Endodermal cell (in vitro differentiated cells): ENCODE results near the gene STAMBP. TPM values are rescaled to one million over a fixed set of nuclear protein-coding genes. Genes with fewer than 3 reads are reported as not detected.

ENCODE experiments used
- DNase-seq: peaks from one replicate; pipeline ENCODE4 v3.0.0-alpha.2; 2017
- H3K27ac ChIP-seq: 2 replicates; pipeline ENCODE4 v1.5.1; 2013; ENCODE audit warnings: mild to moderate bottlenecking, low read depth, low read length, moderate library complexity
- H3K27me3 ChIP-seq: 2 replicates; pipeline ENCODE4 v1.6.1; 2013; ENCODE audit warnings: mild to moderate bottlenecking, low read length, moderate library complexity; ENCODE audit not compliant: insufficient read depth, control insufficient read depth, poor library complexity, severe bottlenecking
- H3K36me3 ChIP-seq: 2 replicates; pipeline ENCODE4 v1.7.0; 2013; ENCODE audit warnings: mild to moderate bottlenecking, low read length, moderate library complexity; ENCODE audit not compliant: control insufficient read depth, insufficient read depth
- H3K4me1 ChIP-seq: one replicate; pipeline ENCODE4 v1.7.0; 2013; ENCODE audit warnings: low read length; ENCODE audit not compliant: control insufficient read depth, insufficient read depth
- H3K4me3 ChIP-seq: 2 replicates; pipeline ENCODE4 v1.5.1; 2013; ENCODE audit warnings: mild to moderate bottlenecking, low read length, moderate library complexity
- H3K9ac ChIP-seq: 2 replicates; pipeline ENCODE4 v1.6.1; 2013; ENCODE audit warnings: mild to moderate bottlenecking, low read length, moderate library complexity; ENCODE audit not compliant: poor library complexity, severe bottlenecking; ENCODE audit errors: extremely low read depth
- H3K9me3 ChIP-seq: 2 replicates; pipeline ENCODE4 v1.6.1; 2013; ENCODE audit warnings: mild to moderate bottlenecking, low read length, moderate library complexity; ENCODE audit not compliant: control insufficient read depth
- H3K27ac Mint-ChIP-seq: 2 replicates; pipeline ENCODE4 v1.8.0; 2020; ENCODE audit warnings: mixed read lengths
- H3K27me3 Mint-ChIP-seq: 2 replicates; pipeline ENCODE4 v1.8.0; 2021; ENCODE audit warnings: mild to moderate bottlenecking, mixed read lengths; ENCODE audit not compliant: insufficient read depth
- H3K36me3 Mint-ChIP-seq: 2 replicates; pipeline ENCODE4 v1.8.0; 2020; ENCODE audit warnings: low read depth, mixed read lengths
- H3K4me1 Mint-ChIP-seq: 2 replicates; pipeline ENCODE4 v1.8.0; 2020; ENCODE audit warnings: mixed read lengths
- H3K4me3 Mint-ChIP-seq: 2 replicates; pipeline ENCODE4 v1.8.0; 2020; ENCODE audit warnings: mild to moderate bottlenecking, moderate library complexity, mixed read lengths
- H3K9me3 Mint-ChIP-seq: 2 replicates; pipeline ENCODE4 v1.8.0; 2020; ENCODE audit warnings: mild to moderate bottlenecking, mixed read lengths
- CTCF ChIP-seq: fragments of 200-600 bp; sonication (generic); conservative IDR thresholded peaks from 2 replicates; pipeline ENCODE4 v1.5.0; 2021; ENCODE audit warnings: antibody characterized with exemption, mild to moderate bottlenecking
- WGBS, 2 experiments: methylation state at CpG; one replicate each; pipeline versions ENCODE4 v1.1.5 to v1.1.7; 2013; ENCODE audit warnings: missing lambda C conversion rate in 2 of 2, mixed read lengths in 1 of 2; ENCODE audit not compliant: insufficient coverage in 1 of 2, insufficient read length in 1 of 2; 5-methylcytosine and 5-hydroxymethylcytosine counted together
- total RNA-seq, 2 donors: library from RNA; stranded (reverse); fragmentation: NEBNext Ultra II Directional in 1 of 2; extraction: Animal tissue kit (Norgen Biotek cat#: 25700) in 1 of 2; gene quantifications; 2 replicates in 1 of 2; 3 replicates in 1 of 2; pipeline ENCODE4 v1.2.1, GENCODE V29; 2021

Gene STAMBP
- total RNA-seq, 2 donors from 2014 or later = 41.6 to 42.4 TPM

- WGBS, 2 experiments = 76 to 96% methylated on average over 3 to 6 of the region's 6 CpGs
- no peak for DNase-seq
- H3K4me1 Mint-ChIP-seq = no peaks in the 10 kb centered on the region
- H3K27ac Mint-ChIP-seq = no peak overlapping the region
- no peaks in the 10 kb centered on the region for H3K9me3 Mint-ChIP-seq
- no peak for TF ChIP-seq CTCF
- Histone ChIP-seq H3K4me3 (no peak overlapping the region), H3K27ac (no peak overlapping the region), H3K36me3 (no peaks in the 10 kb centered on the region), H3K9ac (no peak overlapping the region), H3K4me1 (no peaks in the 10 kb centered on the region), H3K9me3 (no peaks in the 10 kb centered on the region), H3K27me3 (peaks cover 5% of the 10 kb centered on the region)
- H3K27me3 Mint-ChIP-seq = peaks cover 3% of the 10 kb centered on the region
- H3K4me3 Mint-ChIP-seq = no peak overlapping the region
- no peaks in the 10 kb centered on the region for H3K36me3 Mint-ChIP-seq
Measured at GRCh38 chr2:73897934-73898333, 69.2 kb downstream of the STAMBP start.

- H3K4me3 ChIP-seq = no peak overlapping the region
- no peak overlapping the region for H3K27ac Mint-ChIP-seq
- no peaks in the 10 kb centered on the region for H3K9me3 Mint-ChIP-seq
- H3K9me3 ChIP-seq = no peaks in the 10 kb centered on the region
- H3K27me3 Mint-ChIP-seq = peaks cover 3% of the 10 kb centered on the region
- H3K4me1 Mint-ChIP-seq = no peaks in the 10 kb centered on the region
- no peak for DNase-seq
- no peaks in the 10 kb centered on the region for H3K36me3 ChIP-seq
- WGBS, 2 experiments = 90 to 92% methylated on average over 6 to 8 of the region's 8 CpGs
- no peak overlapping the region for H3K4me3 Mint-ChIP-seq
- H3K9ac ChIP-seq = no peak overlapping the region
- no peak for TF ChIP-seq CTCF
- H3K27ac ChIP-seq = no peak overlapping the region
- no peaks in the 10 kb centered on the region for H3K4me1 ChIP-seq
- peaks cover 10% of the 10 kb centered on the region for H3K27me3 ChIP-seq
- H3K36me3 Mint-ChIP-seq = no peaks in the 10 kb centered on the region
Measured at GRCh38 chr2:73899801-73900336, 71.1 kb downstream of the STAMBP start.

GRCh38 chr2:73901143-73901542 is 72.4 kb downstream of the STAMBP start:
- Histone ChIP-seq H3K9me3 (no peaks in the 10 kb centered on the region), H3K9ac (no peak overlapping the region), H3K4me1 (no peaks in the 10 kb centered on the region), H3K27me3 (peaks cover 10% of the 10 kb centered on the region), H3K27ac (no peak overlapping the region), H3K4me3 (no peak overlapping the region), H3K36me3 (no peaks in the 10 kb centered on the region)
- Mint-ChIP-seq H3K4me3 (no peak overlapping the region), H3K27me3 (peaks cover 3% of the 10 kb centered on the region), H3K27ac (no peak overlapping the region), H3K9me3 (no peaks in the 10 kb centered on the region), H3K4me1 (no peaks in the 10 kb centered on the region), H3K36me3 (no peaks in the 10 kb centered on the region)
- DNase-seq = no peak
- WGBS, 2 experiments = 80 to 92% methylated on average over 1 to 9 of the region's 10 CpGs
- no peak for TF ChIP-seq CTCF
